Kidney (tissue), 14 donors: ENCODE data around the gene ZGPAT. TPM values are rescaled to one million over a fixed set of nuclear protein-coding genes. Genes with fewer than 3 reads are reported as not detected.

Experiments
- DNase-seq, 5 donors: peaks; one replicate each; pipeline ENCODE4 v3.0.0-alpha.2; 2013 to 2020
- FAIRE-seq: peaks from 2 replicates; lab custom pipeline; 2012; peaks lifted over from hg19 to GRCh38; lab: Jason Lieb, UNC
- H3K27ac ChIP-seq, 2 donors: one replicate each; pipeline ENCODE4 v1.7.0; 2013; ENCODE audit warnings: low read depth in 2 of 2, low read length in 2 of 2, inconsistent platforms in 1 of 2
- H3K27me3 ChIP-seq: one replicate; pipeline ENCODE4 v1.7.1; 2013; ENCODE audit warnings: low read length, inconsistent platforms; ENCODE audit not compliant: control insufficient read depth, insufficient read depth
- H3K36me3 ChIP-seq, 3 donors: one replicate each; pipeline versions ENCODE4 v1.7.0 to v1.7.1; 2013; ENCODE audit warnings: low read length in 3 of 3, control low read depth in 1 of 3, inconsistent platforms in 1 of 3; ENCODE audit not compliant: insufficient read depth in 3 of 3, control insufficient read depth in 2 of 3
- H3K4me1 ChIP-seq, 3 donors: one replicate each; pipeline versions ENCODE4 v1.7.0 to v1.7.1; 2013; ENCODE audit warnings: low read length in 3 of 3, inconsistent platforms in 1 of 3, low read depth in 1 of 3; ENCODE audit not compliant: control insufficient read depth in 2 of 3, insufficient read depth in 2 of 3
- H3K4me3 ChIP-seq, 3 donors: one replicate each; pipeline versions ENCODE4 v1.7.0 to v1.8.1; 2013; ENCODE audit warnings: low read length in 3 of 3, control low read depth in 1 of 3, inconsistent platforms in 1 of 3
- H3K9ac ChIP-seq, 3 donors: one replicate each; pipeline versions ENCODE4 v1.7.0 to v1.7.1; 2013; ENCODE audit warnings: low read length in 3 of 3, control low read depth in 1 of 3, inconsistent platforms in 1 of 3
- H3K9me3 ChIP-seq, 3 donors: one replicate each; pipeline versions ENCODE4 v1.7.0 to v1.7.1; 2013; ENCODE audit warnings: low read length in 3 of 3, control low read depth in 1 of 3, inconsistent platforms in 1 of 3; ENCODE audit not compliant: control insufficient read depth in 2 of 3, insufficient read depth in 1 of 3
- CTCF ChIP-seq: IDR thresholded peaks from 3 replicates; pipeline ENCODE4 v1.5.1; 2012; ENCODE audit warnings: mild to moderate bottlenecking, moderate library complexity, borderline replicate concordance; ENCODE audit not compliant: insufficient read depth; ENCODE audit errors: extremely low read depth
- intact Hi-C: fragments of 100-400 bp; cut with DNase I; formaldehyde crosslinking; loops from one replicate; pipeline ENCODE4 v1.11.1; 2022
- polyA plus RNA-seq: library from polyadenylated mRNA; stranded (reverse); fragments of 350-450 nt; fragmentation: Illumina TruSeq; extraction: RNeasy Lipid Tissue Mini Kit (QIAGEN cat#74804); gene quantifications from one replicate; pipeline ENCODE4 v1.2.3, GENCODE V29; 2014; ENCODE audit warnings: low read depth, low replicate concordance; ENCODE audit not compliant: insufficient read depth
- total RNA-seq: library from RNA; stranded (reverse); fragmentation: NEBNext Ultra II Directional; extraction: Animal tissue kit (Norgen Biotek cat#: 25700); gene quantifications from one replicate; pipeline ENCODE4 v1.2.1, GENCODE V29; 2021
- donor health status: control.
- donor health status: control.
- donor health status: control.
- donor health status: control.
- donor health status: control.
- donor health status: DM: yes; HTN: yes; CAD: no.
- donor health status: Normal renal cell carcinoma (clear cell type).

Gene ZGPAT
- total and polyA plus RNA-seq, 2 donors from 2014 or later: 30.5 to 39.6 TPM

GRCh38 chr20:63664143-63664851 lies 43.5 kb upstream of the ZGPAT start:
- TF ChIP-seq CTCF: no peak
- FAIRE-seq: no peak
- Histone ChIP-seq H3K4me1 (peaks cover 0 to 4% (median 0%) of the 10 kb centered on the region in 3 donors), H3K9ac (no peak overlapping the region), H3K27me3 (no peaks in the 10 kb centered on the region), H3K36me3 (peaks cover 0 to 14% (median 14%) of the 10 kb centered on the region in 3 donors), H3K9me3 (no peaks in the 10 kb centered on the region), H3K27ac (no peak overlapping the region), H3K4me3 (no peak overlapping the region)
- intact Hi-C loops: no loop called here
- no peak for DNase-seq

GRCh38 chr20:63664861-63665594 lies 42.8 kb upstream of the ZGPAT start:
- H3K9ac ChIP-seq: no peak overlapping the region
- H3K4me1 ChIP-seq: peaks cover 0 to 2% (median 0%) of the 10 kb centered on the region in 3 donors
- intact Hi-C loops: no loop called here
- FAIRE-seq (no peak), DNase-seq (peak in 2 of 5 donors; percentile 7 to 31)
- no peaks in the 10 kb centered on the region for H3K27me3 ChIP-seq
- no peak for TF ChIP-seq CTCF
- no peaks in the 10 kb centered on the region for H3K9me3 ChIP-seq
- no peak overlapping the region for H3K27ac ChIP-seq
- no peak overlapping the region for H3K4me3 ChIP-seq
- H3K36me3 ChIP-seq: peaks cover 0 to 14% (median 14%) of the 10 kb centered on the region in 3 donors

GRCh38 chr20:63665708-63666107 lies 42.1 kb upstream of the ZGPAT start:
- no peak for TF ChIP-seq CTCF
- H3K4me3 ChIP-seq: no peak overlapping the region
- no peak for DNase-seq
- intact Hi-C loops: no loop called here
- no peaks in the 10 kb centered on the region for H3K27me3 ChIP-seq
- no peak for FAIRE-seq
- no peaks in the 10 kb centered on the region for H3K4me1 ChIP-seq
- no peak overlapping the region for H3K27ac ChIP-seq
- peaks cover 0 to 14% (median 14%) of the 10 kb centered on the region in 3 donors for H3K36me3 ChIP-seq
- no peaks in the 10 kb centered on the region for H3K9me3 ChIP-seq
- H3K9ac ChIP-seq: no peak overlapping the region
